GM19025 (cell line): ENCODE results near the gene YPEL1.
"Not testable (repeated sequence)": the region's sequence is repeated elsewhere in the genome, so short reads cannot be mapped to it uniquely, and the experiment has no call there.

ENCODE experiments used
- ATAC-seq: cut with Tn5 transposase; IDR thresholded peaks from one replicate; pipeline ENCODE4 v1.9.1; 2021; ENCODE audit warnings: mild to moderate bottlenecking, low read depth, moderate library complexity; ENCODE audit not compliant: unreplicated experiment

YPEL1 gene

GRCh38 chr22:21754523-21754922 is 18.9 kb upstream of the YPEL1 start:
- ATAC-seq: no peak

GRCh38 chr22:21753374-21754111 is 17.9 kb upstream of the YPEL1 start:
- ATAC-seq: no peak

- ATAC-seq: no peak
Measured at GRCh38 chr22:21752276-21752675, 16.7 kb upstream of the YPEL1 start.

- no peak for ATAC-seq
Measured at GRCh38 chr22:21745948-21746347, 10.4 kb upstream of the YPEL1 start.

- ATAC-seq: not testable (repeated sequence)
Measured at GRCh38 chr22:21744917-21745316, 9.3 kb upstream of the YPEL1 start.

- ATAC-seq: no peak
Measured at GRCh38 chr22:21741790-21742189, 6.2 kb upstream of the YPEL1 start.

- ATAC-seq: no peak
Measured at GRCh38 chr22:21741059-21741458, 5.5 kb upstream of the YPEL1 start.

- ATAC-seq: no peak
Measured at GRCh38 chr22:21739828-21740377, 4.3 kb upstream of the YPEL1 start.

- no peak for ATAC-seq
Measured at GRCh38 chr22:21738966-21739365, 3.4 kb upstream of the YPEL1 start.

GRCh38 chr22:21738081-21738480 is 2.5 kb upstream of the YPEL1 start:
- ATAC-seq: no peak

GRCh38 chr22:21736948-21737347 is 1.4 kb upstream of the YPEL1 start:
- no peak for ATAC-seq

GRCh38 chr22:21736084-21736642 is 569 bp upstream of the YPEL1 start:
- peak; percentile 2 for ATAC-seq

- ATAC-seq: no peak
Measured at GRCh38 chr22:21734540-21735199, 924 bp downstream of the YPEL1 start.

- ATAC-seq: no peak
Measured at GRCh38 chr22:21731503-21731902, 4.1 kb downstream of the YPEL1 start.

GRCh38 chr22:21730535-21731308 is 4.9 kb downstream of the YPEL1 start:
- no peak for ATAC-seq

- not testable (repeated sequence) for ATAC-seq
Measured at GRCh38 chr22:21729184-21729583, 6.4 kb downstream of the YPEL1 start.

GRCh38 chr22:21728270-21728669 is 7.3 kb downstream of the YPEL1 start:
- no peak for ATAC-seq

GRCh38 chr22:21727768-21728167 is 7.8 kb downstream of the YPEL1 start:
- no peak for ATAC-seq

GRCh38 chr22:21727159-21727558 is 8.4 kb downstream of the YPEL1 start:
- ATAC-seq: no peak

- no peak for ATAC-seq
Measured at GRCh38 chr22:21726650-21727049, 8.9 kb downstream of the YPEL1 start.
